Measurements from ENCODE around the gene BLMH.

DNA sequence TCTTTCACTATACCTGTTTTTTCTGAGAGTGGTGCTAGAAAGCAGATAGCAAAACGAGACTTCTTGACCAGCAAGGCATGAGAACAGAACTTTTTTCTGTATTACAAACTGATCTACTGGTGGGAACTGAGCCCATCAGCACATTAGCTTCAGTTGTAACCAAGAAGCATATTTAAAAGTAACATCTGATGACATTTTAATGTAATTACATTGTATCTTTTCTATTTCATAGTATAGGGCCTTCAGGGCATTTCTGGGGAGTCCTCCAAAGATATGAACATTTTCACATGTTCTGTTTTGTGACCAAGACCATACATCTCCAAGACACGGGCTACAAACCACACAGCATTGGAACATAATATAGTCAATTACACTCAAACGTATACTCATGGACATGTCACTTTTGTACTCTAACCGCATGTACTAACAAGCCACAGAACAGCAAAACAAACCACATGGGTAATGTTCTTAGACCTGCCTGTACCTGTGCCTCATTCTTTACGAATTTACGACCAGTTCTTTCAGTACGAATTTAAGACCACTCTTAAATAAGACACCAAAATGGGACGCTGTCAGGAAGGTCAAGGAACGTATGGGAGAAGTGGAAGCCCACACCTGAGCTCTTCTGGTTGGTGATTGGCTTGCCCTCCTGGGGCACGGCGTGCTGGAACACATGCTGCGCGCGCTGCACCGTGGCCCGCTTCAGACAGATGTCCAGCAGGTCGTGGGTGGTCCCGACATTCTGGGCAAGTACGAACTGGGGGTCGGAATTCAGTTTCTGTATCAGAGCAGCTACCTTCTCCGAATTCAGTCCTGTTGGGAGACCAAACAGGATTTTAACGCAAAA lies 825 bp downstream of the BLMH start:
- TF ChIP-seq, protein P1, sequence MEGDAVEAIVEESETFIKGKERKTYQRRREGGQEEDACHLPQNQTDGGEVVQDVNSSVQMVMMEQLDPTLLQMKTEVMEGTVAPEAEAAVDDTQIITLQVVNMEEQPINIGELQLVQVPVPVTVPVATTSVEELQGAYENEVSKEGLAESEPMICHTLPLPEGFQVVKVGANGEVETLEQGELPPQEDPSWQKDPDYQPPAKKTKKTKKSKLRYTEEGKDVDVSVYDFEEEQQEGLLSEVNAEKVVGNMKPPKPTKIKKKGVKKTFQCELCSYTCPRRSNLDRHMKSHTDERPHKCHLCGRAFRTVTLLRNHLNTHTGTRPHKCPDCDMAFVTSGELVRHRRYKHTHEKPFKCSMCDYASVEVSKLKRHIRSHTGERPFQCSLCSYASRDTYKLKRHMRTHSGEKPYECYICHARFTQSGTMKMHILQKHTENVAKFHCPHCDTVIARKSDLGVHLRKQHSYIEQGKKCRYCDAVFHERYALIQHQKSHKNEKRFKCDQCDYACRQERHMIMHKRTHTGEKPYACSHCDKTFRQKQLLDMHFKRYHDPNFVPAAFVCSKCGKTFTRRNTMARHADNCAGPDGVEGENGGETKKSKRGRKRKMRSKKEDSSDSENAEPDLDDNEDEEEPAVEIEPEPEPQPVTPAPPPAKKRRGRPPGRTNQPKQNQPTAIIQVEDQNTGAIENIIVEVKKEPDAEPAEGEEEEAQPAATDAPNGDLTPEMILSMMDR (IDR thresholded peaks at IDR 0.05) = no peak
- no peak for TF ChIP-seq POLR2A (IDR thresholded peaks at IDR 0.05)
